ENCODE data around the gene IFI27.
A peak's percentile ranks its signal among the peaks of the same experiment; 100 is the strongest.

Gene IFI27

GRCh38 chr14:94100847-94101246 is 9.7 kb upstream of the IFI27 start:
- in situ Hi-C loops (cut with HindIII; ENCODE audit: low sequenced_read_pairs): no loop called here
- TF ChIP-seq CTCF (IDR thresholded peaks at IDR 0.05; ENCODE audit: low read depth, low read length, missing control alignments): no peak
- DNase-seq (ENCODE audit: low read depth): no peak
- H3K4me3 ChIP-seq (ENCODE audit: low read depth, low read length): no peak overlapping the region

- no peak for TF ChIP-seq CTCF (IDR thresholded peaks at IDR 0.05; ENCODE audit: low read depth, low read length, missing control alignments)
- DNase-seq (ENCODE audit: low read depth): no peak
- no peak overlapping the region for H3K4me3 ChIP-seq (ENCODE audit: low read depth, low read length)
- in situ Hi-C loops (cut with HindIII; ENCODE audit: low sequenced_read_pairs): no loop called here
Observed at GRCh38 chr14:94101748-94102147, 8.8 kb upstream of the IFI27 start.

- no peak overlapping the region for H3K4me3 ChIP-seq (ENCODE audit: low read depth, low read length)
- no peak for TF ChIP-seq CTCF (IDR thresholded peaks at IDR 0.05; ENCODE audit: low read depth, low read length, missing control alignments)
- in situ Hi-C loops (cut with HindIII; ENCODE audit: low sequenced_read_pairs): no loop called here
- no peak for DNase-seq (ENCODE audit: low read depth)
Observed at GRCh38 chr14:94102768-94103482, 7.6 kb upstream of the IFI27 start.

- no peak overlapping the region for H3K4me3 ChIP-seq (ENCODE audit: low read depth, low read length)
- no peak for TF ChIP-seq CTCF (IDR thresholded peaks at IDR 0.05; ENCODE audit: low read depth, low read length, missing control alignments)
- DNase-seq (ENCODE audit: low read depth): peak; percentile 60
- in situ Hi-C loops (cut with HindIII; ENCODE audit: low sequenced_read_pairs): no loop called here
Observed at GRCh38 chr14:94103554-94104150, 6.9 kb upstream of the IFI27 start.

- in situ Hi-C loops (cut with HindIII; ENCODE audit: low sequenced_read_pairs): no loop called here
- no peak for TF ChIP-seq CTCF (IDR thresholded peaks at IDR 0.05; ENCODE audit: low read depth, low read length, missing control alignments)
Observed at GRCh38 chr14:94104731-94105130, 5.8 kb upstream of the IFI27 start.

GRCh38 chr14:94109915-94110250 is 653 bp upstream of the IFI27 start:
- TF ChIP-seq CTCF (IDR thresholded peaks at IDR 0.05; ENCODE audit: low read depth, low read length, missing control alignments): no peak
- no peak overlapping the region for H3K4me3 ChIP-seq (ENCODE audit: low read depth, low read length)
- in situ Hi-C loops (cut with HindIII; ENCODE audit: low sequenced_read_pairs): no loop called here
- DNase-seq (ENCODE audit: low read depth): no peak

More at GRCh38 chr14:94104731-94105130, 5.8 kb upstream of the IFI27 start:
- no peak for DNase-seq (ENCODE audit: low read depth)
- no peak overlapping the region for H3K4me3 ChIP-seq (ENCODE audit: low read depth, low read length)

Data from astrocyte of the cerebellum (primary cell).